AG08396 (cell line): Measurements from ENCODE around the gene RNF157.
A peak's percentile ranks its signal among the peaks of the same experiment; 100 is the strongest.

Experiments used
- DNase-seq: peaks from one replicate; pipeline ENCODE4 v3.0.0; 2012; ENCODE audit warnings: low spot score, mixed read lengths

Gene RNF157

DNA sequence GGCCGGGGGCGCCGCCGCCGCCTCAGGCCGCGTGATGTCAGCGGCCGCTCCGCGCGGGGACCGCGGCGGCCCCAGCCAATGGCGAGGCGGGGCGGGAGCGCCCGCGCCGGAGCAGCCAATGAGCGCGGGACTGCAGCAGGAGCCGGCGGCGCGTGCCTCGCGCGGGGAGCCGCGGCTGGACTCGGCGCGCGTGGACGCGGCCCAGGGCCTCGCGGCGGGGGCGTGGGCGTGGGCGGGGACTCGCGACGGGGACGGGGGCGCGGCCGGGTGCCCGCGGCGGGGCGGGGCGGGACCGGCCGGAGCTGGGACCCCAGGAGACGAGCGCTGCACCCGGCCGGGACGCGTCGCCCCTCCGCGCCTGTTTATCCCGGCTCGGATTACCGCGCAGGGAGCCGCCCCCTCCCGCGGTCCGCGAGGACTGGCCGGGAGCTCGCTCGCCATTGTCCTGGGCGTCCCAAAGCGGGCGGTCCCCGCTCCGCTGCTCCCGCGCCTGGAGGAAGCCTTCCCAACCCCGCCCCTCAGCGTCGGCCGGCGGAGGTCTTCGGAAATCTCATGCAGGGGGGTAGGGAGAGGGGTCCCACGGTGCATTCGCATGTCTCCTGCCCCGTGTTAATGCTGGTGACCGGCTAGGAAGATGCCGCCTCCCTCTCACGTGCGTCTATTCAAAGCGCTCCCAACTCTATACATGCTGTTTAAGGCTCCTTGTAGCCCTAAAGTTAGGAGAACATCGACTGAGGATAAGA, at the start of gene RNF157:
TSS of gene RNF157 (minus strand) at position 33 of the 743 bp plus-strand sequence. CDS start 253 bp downstream, outside the sequence.
- peak; percentile 89 for DNase-seq

DNA sequence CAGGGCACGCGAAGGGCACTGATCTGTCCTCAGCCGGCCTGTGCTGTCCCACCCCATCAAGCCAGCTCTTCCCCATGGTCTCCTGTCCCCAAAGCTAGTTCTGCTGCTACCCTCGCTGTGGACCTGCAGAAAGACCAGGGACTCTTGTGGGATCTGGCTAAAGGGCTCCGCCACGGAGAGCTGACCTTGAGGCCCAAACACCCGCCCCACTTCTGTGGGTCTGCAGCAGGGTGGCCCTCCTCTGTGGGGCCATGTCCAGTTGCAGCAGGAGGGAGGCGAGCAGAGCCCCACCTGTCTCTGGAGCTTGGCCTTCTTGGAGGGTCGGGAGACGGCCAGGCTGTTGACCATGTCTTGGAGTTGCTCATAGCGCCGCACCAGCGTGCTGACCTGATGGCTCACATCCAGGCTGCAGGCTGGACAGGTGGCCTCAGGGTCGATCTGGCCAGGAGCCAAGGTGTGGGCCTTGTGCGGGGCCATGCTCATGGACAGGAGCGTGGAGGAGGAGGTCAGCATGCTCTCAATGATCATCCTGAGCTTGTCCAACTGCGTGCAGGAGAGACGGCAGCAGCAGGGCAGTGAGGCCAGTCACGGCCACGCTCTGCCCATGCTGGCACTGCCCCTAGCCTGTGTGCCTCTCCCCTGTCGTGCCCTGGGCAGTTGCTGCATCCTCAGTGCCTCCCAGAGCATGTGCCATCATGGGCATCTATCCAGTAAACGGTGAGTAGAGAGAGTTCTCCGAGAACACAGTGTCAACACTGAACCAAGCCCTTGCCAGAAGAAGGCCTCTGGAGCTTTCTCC, 41.5 kb upstream of the RNF157 start:
- DNase-seq: no peak

DNA sequence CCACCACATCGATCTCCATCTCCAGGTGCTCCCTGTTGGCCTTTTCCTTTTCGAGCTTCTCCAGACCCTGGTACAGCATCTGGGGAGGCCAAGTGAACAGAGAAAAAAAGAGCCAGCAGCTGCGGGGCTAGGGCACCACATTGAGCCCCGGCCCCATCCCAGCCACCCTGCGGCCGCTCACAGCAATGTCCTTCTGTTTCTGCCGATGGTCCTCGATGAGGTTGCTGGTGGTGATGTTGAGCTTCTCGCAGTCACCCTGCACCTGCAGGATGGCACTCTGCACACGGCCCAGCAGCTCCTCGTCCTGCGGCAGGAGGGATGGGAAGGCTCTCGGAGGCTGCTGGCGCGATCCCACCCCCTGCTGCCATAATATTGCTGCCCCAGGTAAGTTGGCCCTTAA, 40.4 kb upstream of the RNF157 start:
- no peak for DNase-seq

DNA sequence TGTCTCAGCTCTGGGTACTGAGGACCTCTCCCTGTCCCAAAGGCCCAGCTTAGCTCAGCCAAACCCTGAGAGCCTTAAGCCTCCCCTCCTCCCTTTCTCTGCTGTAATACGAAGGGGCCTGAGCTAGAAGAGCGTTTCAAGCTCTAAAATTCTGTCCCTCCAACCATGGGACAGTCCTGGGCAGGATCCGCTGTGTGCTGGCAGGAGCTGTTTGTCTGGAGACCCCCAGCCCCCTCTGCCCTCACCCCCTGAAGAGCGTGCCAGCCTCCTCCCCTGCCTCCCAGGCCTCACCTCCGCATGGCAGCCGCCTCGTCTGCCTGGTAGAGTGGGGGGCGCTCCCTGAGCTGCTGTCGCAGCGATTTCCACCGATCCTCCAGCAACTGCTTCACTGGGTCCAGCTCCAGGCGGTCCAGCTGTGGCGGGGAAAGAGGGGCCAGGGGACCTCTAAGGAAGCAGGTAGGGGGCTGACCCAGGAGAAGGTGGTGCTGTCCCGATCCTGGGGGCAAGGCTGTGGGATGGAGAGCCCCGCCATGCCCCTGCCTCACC, 39.5 kb upstream of the RNF157 start:
- DNase-seq: no peak

DNA sequence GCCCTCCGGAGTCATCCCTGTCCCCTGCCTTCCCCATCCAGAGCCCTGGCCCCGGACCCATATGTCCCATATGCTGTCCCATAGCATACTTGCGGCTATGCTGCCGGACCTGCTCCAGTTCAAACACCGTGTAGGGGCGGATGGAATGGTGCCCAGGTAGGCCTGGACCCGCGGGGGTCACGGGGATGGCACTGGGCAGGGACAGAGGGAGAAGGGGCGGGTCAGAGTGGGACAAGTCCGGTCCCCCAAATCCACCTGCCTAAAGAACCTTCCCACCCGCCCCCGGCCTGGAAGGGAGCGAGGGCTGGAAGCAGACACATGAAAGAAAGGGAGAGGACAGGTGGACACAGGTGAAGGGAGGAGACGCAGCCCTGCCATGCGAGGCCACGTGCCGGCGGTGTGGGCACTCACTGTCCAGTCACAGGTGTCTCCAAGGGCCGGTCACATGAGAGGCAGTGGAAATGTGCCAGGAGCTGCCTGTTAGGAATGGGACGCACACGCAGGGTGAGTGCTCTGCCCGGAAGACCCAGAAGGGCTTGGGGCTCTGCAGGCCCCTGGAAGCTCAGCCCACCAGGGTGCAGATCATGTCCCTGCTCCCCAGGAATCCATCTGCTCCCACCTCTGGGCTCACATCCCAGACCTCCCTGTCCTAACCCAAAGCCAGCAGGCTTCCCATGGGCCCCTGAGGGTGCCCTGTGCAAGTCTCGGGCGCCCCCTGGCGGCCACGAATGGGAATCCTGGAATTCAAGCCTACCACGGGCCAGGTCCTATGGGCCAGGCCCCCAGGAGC, 38.9 kb upstream of the RNF157 start:
- peak; percentile 93 for DNase-seq

DNA sequence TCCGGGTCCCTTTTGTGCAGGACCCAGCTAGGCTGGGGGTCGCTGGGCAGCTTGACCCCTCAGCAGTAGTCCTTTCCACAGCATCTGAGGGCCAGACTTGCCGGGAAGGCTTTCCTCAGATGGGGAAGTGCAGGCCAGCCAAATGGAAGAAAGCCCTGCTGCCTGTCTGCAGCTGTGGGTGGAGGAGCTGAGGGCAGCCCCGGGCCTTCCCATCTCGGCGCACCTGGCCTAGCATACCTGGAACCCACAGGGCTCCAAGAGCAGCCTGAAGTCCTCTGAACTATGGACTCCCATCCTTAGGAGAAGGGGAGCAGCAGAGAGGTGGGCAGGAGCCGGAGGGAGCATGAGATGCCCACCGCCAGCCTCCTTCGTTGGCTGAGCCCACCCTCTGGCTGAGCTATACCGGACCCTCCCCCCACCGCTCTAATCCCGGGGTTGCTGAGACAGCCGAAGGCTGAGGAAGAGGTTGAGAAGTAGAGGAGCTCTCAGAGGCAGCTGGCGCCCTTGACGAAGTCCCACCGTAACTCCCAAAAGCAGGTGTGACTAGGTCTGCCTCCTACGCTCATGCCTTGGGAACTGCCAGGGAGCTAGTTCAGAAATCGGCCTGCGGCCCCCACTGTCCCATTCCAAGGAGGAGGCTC, 38.1 kb upstream of the RNF157 start:
- no peak for DNase-seq

DNA sequence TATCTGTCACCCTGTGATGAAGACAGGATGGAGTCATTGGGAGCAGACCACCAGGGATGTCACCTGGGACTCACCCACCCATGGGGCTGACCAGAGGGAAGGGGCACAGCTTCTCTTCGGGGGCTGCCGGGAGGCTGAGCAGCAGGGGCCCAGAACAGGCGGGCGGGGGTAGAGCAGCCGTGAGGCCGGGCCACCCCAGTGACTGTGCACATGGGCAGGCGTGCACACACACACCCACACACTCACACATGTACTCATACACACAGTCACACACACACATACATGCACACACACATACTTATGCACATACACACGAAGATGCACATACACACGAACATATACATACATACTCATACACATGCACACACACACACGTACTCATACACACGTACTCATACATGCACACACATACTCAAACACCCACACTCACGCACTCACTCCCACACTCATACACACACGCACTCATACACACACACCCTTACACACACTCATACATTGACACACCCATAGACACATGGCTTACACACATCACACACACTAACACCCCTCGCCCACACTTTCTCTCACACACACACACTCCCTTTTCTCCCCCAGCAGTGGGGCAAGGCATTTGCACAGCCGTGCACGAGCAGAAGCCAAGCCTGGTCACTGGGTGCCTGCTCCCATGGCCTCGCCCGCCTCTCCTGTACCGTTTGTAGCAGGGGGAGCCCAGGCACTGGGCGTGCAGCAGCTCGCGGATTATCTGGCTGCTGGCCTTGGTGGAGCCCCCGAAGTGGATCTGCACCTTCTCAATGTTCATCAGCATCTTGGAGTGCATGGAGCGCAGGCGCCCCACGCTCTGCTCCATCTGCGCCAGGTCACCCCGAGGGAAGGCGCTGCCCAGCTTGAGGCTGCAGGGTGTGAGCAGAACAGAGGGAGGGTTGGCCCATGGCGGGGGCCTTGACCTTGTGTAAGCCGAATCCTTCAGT, 37.3 kb upstream of the RNF157 start:
- DNase-seq: no peak

DNA sequence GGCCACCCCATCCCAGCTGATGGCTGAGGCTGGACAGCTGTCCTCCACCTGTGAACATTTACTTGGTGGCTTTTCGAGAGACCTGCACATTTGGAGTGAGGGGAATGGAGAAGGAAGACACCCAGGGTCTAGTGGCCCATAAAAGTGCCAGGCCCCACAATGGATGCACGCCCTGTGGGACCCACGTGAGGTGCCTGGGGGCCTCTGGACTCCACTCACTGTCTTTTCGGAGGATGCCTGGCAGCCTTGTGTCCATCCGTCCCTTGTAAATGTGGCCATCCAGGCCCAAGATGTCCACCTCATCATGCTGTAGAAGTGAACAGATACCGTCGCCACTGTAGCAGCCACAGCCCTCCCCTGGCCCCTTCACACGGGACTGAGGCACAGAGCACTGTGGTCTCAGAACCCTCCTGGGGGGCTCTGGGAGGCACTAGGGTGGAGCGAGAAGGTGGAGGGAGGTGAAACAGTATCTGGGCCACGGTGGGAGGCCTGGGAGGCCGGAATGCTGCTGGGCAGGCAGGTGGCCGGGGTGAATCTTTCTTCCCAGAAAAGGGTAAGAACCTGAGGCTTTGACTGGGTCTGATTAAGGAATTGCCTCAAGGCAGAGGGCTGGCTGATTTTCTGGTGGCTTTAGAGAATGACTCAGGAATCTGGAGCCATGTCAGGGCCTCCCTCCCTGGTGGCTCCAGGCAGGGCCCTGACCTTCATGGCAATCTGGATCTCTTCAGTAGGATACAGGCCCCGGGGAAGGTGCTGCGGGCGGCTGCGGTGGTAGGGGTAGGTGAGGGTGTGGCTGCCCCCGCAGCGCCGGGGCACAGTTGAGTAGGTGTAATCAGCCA, 36.4 kb upstream of the RNF157 start:
- peak; percentile 67 for DNase-seq

DNA sequence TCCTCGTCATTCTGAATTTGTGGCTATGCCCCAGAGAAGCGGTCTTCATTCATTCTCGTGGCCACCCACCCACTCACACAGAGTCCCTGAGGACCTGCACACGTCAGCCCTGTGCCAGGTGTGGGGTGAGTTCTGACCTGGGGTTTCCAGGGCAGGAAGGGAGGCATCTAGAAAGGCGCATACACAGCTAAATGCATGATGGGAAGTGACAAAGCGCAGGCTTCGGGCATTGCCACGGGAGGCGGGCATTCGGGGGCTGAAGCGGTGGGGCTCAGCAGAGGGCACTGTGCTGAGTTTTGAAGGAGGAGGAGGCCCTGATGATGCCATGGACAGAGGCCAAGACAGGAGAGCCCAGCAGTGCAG, 35.8 kb upstream of the RNF157 start:
- no peak for DNase-seq

DNA sequence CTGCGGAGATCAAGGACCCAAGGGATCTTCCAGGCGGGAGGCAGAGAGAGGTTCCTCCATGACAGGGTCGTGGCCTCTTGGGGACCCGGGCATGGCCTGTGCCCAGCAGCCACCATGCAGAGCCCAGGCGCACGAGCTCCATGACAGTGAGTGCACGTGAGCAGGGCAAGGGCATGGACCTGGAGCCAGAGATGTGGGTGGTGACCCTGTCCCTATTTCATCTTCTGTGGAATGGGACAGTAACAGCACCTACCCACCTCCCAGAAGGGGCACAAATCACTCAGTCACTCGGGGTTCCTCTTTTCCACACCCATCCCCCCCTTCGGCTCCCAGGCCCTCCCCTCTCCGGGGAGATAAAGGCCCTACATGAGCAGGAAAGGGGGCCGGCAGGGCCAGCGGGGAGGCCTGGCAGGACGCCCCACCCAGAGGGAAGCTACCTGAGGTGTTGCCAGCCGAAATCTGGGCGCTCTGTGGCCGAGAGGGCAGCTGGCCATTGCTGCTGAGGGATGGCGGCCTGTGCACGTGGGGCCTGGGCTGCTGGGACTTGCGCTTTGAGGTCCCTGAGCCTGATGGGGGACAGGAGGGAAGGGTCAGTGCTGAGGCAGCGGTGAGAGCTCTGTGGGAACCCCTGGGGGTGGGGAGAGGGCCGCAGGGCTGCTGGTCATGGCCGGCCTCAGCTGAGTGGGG, 35.2 kb upstream of the RNF157 start:
- DNase-seq: no peak

DNA sequence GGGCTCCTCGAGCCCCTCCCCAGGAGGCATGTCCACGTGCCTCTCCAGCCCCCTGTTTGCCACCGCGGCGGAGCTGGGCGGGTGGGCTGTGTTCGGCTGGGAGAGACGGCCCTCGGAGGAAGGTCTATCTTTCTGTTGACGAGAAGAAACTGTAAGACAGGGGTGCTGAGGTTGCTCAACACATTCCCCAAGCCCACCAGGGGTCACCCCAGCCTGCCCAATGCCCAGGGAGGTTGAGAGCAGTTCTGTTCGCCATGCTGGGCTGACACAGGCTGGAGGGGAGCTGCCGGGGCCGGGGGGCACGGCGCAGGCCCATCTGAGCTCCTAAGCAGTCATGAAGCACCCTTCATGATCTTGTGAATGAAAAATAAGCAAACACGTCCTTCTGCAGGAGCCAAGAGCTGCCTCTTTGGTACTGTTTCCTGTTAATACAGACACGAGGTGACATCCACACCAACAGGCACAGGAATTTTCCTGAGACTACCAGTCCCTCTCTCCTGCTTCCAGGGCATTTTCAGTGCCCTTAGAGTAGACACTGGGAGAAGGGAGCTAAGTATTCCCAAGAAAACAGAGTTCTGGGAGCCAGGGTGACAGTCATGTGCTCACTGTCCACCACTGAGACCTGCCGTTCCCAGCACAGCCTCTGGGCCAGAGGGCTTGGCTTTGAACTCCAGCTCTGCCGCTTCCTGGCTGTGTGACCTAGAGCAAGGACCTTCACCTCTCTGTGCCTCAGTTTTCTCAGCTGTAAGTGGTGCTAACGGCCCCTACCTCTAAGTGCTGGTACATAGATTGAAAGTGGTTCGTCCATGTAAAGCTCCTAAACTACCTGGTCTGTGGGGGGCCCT, 34.0 kb upstream of the RNF157 start:
- DNase-seq: no peak

DNA sequence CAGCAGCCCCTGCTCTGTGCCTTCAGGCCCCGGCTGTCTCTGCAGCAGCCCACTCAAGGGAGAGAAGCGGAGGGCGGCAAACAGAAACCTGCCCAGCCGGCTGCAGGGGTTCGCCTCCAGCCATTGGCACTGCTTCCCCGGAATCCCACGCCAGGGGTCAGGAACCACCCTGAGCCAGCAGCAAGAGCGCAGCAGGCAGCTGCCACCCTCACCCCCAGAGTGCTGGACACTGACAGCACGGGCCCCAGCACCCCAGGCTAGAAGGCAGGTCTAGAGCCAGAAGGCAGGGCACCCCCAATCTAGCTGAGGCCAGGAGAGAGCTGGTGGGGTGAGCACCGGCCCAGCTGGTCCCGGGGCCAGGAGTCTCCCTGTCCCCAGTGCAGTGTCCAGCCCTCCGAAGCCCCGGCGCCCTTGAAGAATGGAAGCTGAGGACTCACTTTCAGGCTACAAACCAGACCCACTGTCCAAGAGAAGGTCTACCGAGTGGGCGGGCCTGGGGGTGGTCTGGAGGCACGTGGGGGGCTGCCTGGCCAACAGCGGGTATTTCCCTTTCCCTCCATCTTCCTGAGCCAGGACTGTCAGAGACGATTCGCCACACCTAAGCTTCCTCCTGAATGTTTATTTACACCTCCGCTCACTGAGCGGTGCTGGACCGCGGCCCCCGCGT, 33.3 kb upstream of the RNF157 start:
- DNase-seq: no peak

DNA sequence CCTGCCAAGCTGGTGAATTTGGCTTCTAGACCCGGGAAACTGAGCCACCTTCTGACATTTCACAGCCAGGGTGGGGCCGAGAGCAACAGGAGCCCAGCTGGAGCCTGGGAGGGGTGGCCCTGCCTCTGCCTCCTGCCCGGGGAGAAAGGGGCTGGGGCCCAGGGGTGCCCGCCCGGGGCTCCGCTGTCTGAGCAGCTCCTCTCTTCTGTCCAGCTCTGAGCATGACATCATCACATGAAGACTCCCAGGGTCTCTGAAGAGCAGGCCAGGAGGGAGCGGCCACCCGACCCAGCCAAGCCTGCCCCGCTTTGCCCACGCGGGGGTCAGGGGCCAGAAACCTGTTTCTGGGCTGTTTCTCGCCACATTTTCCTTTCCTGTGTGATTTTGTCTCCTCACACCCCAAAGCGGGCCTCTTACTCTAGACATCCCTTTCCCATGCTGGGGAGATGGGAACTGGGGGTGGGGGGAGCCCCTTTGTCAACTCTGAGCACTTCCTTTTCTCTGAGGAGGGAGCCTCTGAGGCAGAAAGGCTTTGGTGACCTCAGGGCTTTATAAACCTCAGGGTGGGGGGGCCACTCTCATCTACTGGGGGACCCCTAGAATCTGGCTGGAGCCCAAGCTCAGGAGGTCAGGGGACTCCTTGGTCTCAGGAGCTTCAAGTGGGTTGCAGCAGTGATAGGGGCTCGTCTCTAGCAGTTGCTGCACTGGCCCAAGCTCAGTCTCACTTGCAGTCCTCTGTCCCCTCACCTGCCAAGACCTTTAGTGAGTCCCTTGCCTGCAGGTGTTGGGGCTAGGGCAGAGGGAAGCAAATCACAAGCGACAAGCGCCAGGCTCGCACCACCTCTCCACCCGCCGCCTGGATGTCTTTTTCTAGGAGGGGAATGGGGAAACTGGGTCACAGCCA, 32.5 kb upstream of the RNF157 start:
- no peak for DNase-seq

DNA sequence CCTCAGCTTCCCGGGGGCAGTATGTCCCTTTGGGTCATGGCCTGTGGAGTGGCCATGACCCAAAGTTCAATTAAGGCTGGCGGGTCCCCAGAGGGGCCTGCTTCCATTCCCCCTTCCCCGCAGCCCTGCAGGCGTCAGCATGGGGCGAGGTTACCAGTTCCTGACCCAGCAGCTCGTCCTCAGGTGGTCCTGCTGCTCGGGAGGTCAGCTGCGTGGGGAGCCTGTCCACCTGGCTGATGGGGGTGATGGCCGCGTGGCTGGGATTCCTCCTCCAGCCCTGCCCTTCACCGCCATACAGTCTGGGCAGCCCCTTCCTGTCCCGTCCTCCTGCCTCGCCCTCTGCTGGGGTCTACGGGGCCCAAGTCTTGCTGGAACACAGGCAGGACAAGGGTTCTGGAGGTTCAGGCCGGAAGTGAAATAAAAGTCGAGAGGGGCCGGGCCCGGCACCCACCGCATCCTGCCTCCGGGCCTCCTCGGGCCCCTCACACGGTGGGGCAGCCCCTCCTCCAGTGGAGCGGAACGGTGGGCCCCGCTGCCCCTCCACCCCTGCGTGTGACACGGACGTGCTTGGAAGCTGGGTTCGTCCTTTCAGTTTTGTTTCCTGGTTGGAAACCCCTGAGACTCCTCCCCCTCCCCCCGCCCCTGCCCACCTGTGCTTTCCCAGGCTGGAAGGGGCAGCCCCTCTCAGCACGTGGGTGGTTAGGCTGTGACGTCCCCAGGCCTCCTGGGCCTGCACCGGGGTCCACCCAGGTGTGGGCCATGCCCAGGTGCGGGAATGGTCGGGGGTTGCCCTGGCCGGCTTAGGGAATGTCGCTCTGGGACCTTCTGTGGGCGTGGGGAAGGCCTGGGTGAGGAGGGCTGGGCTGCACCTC, 31.6 kb upstream of the RNF157 start:
- DNase-seq: no peak
